Measurements from ENCODE around the gene FAM227A.

FAM227A gene

GRCh38 chr22:38554281-38554680, 101.9 kb downstream of the FAM227A start:
- TF ChIP-seq CTCF (IDR thresholded peaks at IDR 0.05; ENCODE audit: low read depth, low read length), result no peak
- H3K4me3 ChIP-seq (replicated peaks in 1 of 2; ENCODE audit: low read depth in 2 of 2, low read length in 2 of 2), result no peak overlapping the region
- DNase-seq (ENCODE audit: low read depth in 2 of 2), result peak in 1 of 2 donors; percentile 84

- TF ChIP-seq CTCF (IDR thresholded peaks at IDR 0.05; ENCODE audit: low read depth, low read length), result no peak
- H3K4me3 ChIP-seq (replicated peaks in 1 of 2; ENCODE audit: low read depth in 2 of 2, low read length in 2 of 2), result no peak overlapping the region
- no peak for DNase-seq (ENCODE audit: low read depth in 2 of 2)
Measured at GRCh38 chr22:38549101-38549894, 106.9 kb downstream of the FAM227A start.

GRCh38 chr22:38540701-38541100, 115.5 kb downstream of the FAM227A start:
- no peak for TF ChIP-seq CTCF (IDR thresholded peaks at IDR 0.05; ENCODE audit: low read depth, low read length)
- no peak for DNase-seq (ENCODE audit: low read depth in 2 of 2)
- H3K4me3 ChIP-seq (replicated peaks in 1 of 2; ENCODE audit: low read depth in 2 of 2, low read length in 2 of 2), result no peak overlapping the region

- DNase-seq (ENCODE audit: low read depth in 2 of 2), result peak in 1 of 2 donors; percentile 11
- TF ChIP-seq CTCF (IDR thresholded peaks at IDR 0.05; ENCODE audit: low read depth, low read length), result no peak
- H3K4me3 ChIP-seq (replicated peaks in 1 of 2; ENCODE audit: low read depth in 2 of 2, low read length in 2 of 2), result no peak overlapping the region
Measured at GRCh38 chr22:38531251-38531938, 124.8 kb downstream of the FAM227A start.

All from cardiac fibroblast (primary cell).